ENCODE results near the gene SLC6A11. TPM values are rescaled to one million over a fixed set of nuclear protein-coding genes. Genes with fewer than 3 reads are reported as not detected.

The SLC6A11 gene
- total RNA-seq, 1 experiment from 2014 or later: 0.85 TPM

- no peaks in the 10 kb centered on the region for H3K9me3 Mint-ChIP-seq
- no peaks in the 10 kb centered on the region for H3K36me3 Mint-ChIP-seq
- H3K4me1 Mint-ChIP-seq: no peaks in the 10 kb centered on the region
- ATAC-seq: no peak
- H3K27ac Mint-ChIP-seq: no peak overlapping the region
- TF ChIP-seq SMAD4 (CRISPR knock-in tag; IDR thresholded peaks at IDR 0.05) (no peak), ZSCAN18 (CRISPR knock-in tag; IDR thresholded peaks at IDR 0.05) (no peak), EMX1 (CRISPR knock-in tag; IDR thresholded peaks at IDR 0.05) (no peak), NFYB (CRISPR knock-in tag; conservative IDR thresholded peaks at IDR 0.05; ENCODE audit: low read depth) (no peak), RORB (CRISPR knock-in tag; IDR thresholded peaks at IDR 0.05) (no peak)
- no peak overlapping the region for H3K4me3 Mint-ChIP-seq
- ChIA-PET POLR2A (no interaction called here), CTCF (interaction anchor here (1.3 kb wide), 1 partner anchor 50 kb away, joined by 4 read pairs; no protein-coding TSS in a partner anchor)
- DNase-seq (ENCODE audit: low spot score): no peak
- peaks cover 14% of the 10 kb centered on the region for H3K27me3 Mint-ChIP-seq (ENCODE audit: low read depth)
Observed at GRCh38 chr3:10822708-10823515, 6.9 kb downstream of the SLC6A11 start.

GRCh38 chr3:10823516-10823818 is 7.4 kb downstream of the SLC6A11 start:
- H3K36me3 Mint-ChIP-seq: no peaks in the 10 kb centered on the region
- no peak for ATAC-seq
- CTCF ChIA-PET: interaction anchor here (1.3 kb wide), 1 partner anchor 50 kb away, joined by 4 read pairs; no protein-coding TSS in a partner anchor

More at GRCh38 chr3:10823516-10823818, 7.4 kb downstream of the SLC6A11 start:
- no peaks in the 10 kb centered on the region for H3K9me3 Mint-ChIP-seq
- H3K4me3 Mint-ChIP-seq: no peak overlapping the region
- no peak for TF ChIP-seq KAT7 (CRISPR knock-in tag; IDR thresholded peaks at IDR 0.05; ENCODE audit: borderline replicate concordance)
- TF ChIP-seq IRF1 (CRISPR knock-in tag; IDR thresholded peaks at IDR 0.05): no peak
- TF ChIP-seq ARID4B (CRISPR knock-in tag; IDR thresholded peaks at IDR 0.05; ENCODE audit: borderline replicate concordance): no peak
- no peak for TF ChIP-seq CDX4 (CRISPR knock-in tag; IDR thresholded peaks at IDR 0.05; ENCODE audit: borderline replicate concordance)
- TF ChIP-seq ZNF416 (CRISPR knock-in tag; IDR thresholded peaks at IDR 0.05): no peak
- TF ChIP-seq TEAD1 (CRISPR knock-in tag; IDR thresholded peaks at IDR 0.05): no peak
- H3K27ac Mint-ChIP-seq: no peak overlapping the region
- no peaks in the 10 kb centered on the region for H3K4me1 Mint-ChIP-seq
- DNase-seq (ENCODE audit: low spot score): no peak
- POLR2A ChIA-PET: no interaction called here
- H3K27me3 Mint-ChIP-seq (ENCODE audit: low read depth): peaks cover 9% of the 10 kb centered on the region

Measured in WTC11 (cell line).